Measurements from ENCODE around the gene SULT1E1. TPM values are rescaled to one million over a fixed set of nuclear protein-coding genes. Genes with fewer than 3 reads are reported as not detected.

SULT1E1 gene
- polyA plus RNA-seq, 1 donor (not counting 4 experiments of a cell fraction or from before 2014, with no cell fraction given), result 4.6 TPM

DNA sequence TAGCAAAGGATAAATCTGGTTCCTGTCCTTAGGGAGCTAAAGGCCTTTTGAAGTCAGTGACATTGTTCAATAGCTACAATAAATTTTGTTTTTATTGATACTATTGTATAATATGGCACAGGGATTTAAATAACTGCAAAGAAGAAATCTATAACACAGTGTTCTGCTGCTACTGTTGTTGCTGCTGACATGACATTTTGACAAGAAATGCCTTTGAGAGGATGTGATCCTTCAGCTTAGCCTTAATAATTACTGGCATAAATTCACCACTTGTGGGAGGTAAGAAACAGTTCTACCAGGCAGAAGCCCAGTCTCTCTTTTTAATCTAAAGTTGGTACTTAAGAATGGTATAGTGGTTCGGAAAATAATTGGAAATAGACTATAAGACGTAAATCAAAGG lies 4.1 kb downstream of the SULT1E1 start:
- dilution Hi-C loops (cut with MboI; ENCODE audit: extremely low pct_ligation_motif_present, low sequenced_read_pairs), result no loop called here
- TF ChIP-seq, protein P1, sequence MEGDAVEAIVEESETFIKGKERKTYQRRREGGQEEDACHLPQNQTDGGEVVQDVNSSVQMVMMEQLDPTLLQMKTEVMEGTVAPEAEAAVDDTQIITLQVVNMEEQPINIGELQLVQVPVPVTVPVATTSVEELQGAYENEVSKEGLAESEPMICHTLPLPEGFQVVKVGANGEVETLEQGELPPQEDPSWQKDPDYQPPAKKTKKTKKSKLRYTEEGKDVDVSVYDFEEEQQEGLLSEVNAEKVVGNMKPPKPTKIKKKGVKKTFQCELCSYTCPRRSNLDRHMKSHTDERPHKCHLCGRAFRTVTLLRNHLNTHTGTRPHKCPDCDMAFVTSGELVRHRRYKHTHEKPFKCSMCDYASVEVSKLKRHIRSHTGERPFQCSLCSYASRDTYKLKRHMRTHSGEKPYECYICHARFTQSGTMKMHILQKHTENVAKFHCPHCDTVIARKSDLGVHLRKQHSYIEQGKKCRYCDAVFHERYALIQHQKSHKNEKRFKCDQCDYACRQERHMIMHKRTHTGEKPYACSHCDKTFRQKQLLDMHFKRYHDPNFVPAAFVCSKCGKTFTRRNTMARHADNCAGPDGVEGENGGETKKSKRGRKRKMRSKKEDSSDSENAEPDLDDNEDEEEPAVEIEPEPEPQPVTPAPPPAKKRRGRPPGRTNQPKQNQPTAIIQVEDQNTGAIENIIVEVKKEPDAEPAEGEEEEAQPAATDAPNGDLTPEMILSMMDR (optimal IDR thresholded peaks at IDR 0.05 in 1 of 3, IDR thresholded peaks at IDR 0.05 in 1 of 3, conservative IDR thresholded peaks at IDR 0.05 in 1 of 3; ENCODE audit: extremely low read depth in 1 of 3, insufficient read depth in 2 of 3, low read length in 3 of 3), result no peak
- no peak for TF ChIP-seq EZH2 (IDR thresholded peaks at IDR 0.05; ENCODE audit: low read length)
- H3K79me2 ChIP-seq (ENCODE audit: control insufficient read depth, insufficient read depth, low read length), result no peaks in the 10 kb centered on the region
- H3K27me3 ChIP-seq (ENCODE audit: control insufficient read depth, extremely low read depth, insufficient read depth, low read length), result no peaks in the 10 kb centered on the region
- no peak overlapping the region for H2AFZ ChIP-seq (ENCODE audit: control insufficient read depth, low read length)
- FAIRE-seq, result no peak
- no peak overlapping the region for H3K27ac ChIP-seq (ENCODE audit: control insufficient read depth, insufficient read depth, low read length)
- DNase-seq (ENCODE audit: low read depth, low spot score), result no peak
- H3K4me2 ChIP-seq (ENCODE audit: control insufficient read depth, extremely low read depth, insufficient read depth, low read depth, low read length), result no peak overlapping the region
- no peak overlapping the region for H3K4me3 ChIP-seq (ENCODE audit: control insufficient read depth in 2 of 3, extremely low read depth in 1 of 3, insufficient read depth in 2 of 3, low read depth in 1 of 3, low read length in 3 of 3)
- no peaks in the 10 kb centered on the region for H3K36me3 ChIP-seq (ENCODE audit: control insufficient read depth in 2 of 2, extremely low read depth in 1 of 2, insufficient read depth in 2 of 2, low read length in 2 of 2)
- no peaks in the 10 kb centered on the region for H3K9me1 ChIP-seq (ENCODE audit: control insufficient read depth, extremely low read depth, insufficient read depth, low read length)
- H4K20me1 ChIP-seq (ENCODE audit: control insufficient read depth, extremely low read depth, insufficient read depth, low read length), result no peaks in the 10 kb centered on the region
- no peak overlapping the region for H3K9ac ChIP-seq (ENCODE audit: control insufficient read depth, extremely low read depth, insufficient read depth, low read length)
- no peaks in the 10 kb centered on the region for H3K9me3 ChIP-seq (ENCODE audit: control insufficient read depth, low read depth, low read length)
- H3K4me1 ChIP-seq (ENCODE audit: control insufficient read depth, extremely low read depth, insufficient read depth, low read length), result peaks cover 19% of the 10 kb centered on the region

DNA sequence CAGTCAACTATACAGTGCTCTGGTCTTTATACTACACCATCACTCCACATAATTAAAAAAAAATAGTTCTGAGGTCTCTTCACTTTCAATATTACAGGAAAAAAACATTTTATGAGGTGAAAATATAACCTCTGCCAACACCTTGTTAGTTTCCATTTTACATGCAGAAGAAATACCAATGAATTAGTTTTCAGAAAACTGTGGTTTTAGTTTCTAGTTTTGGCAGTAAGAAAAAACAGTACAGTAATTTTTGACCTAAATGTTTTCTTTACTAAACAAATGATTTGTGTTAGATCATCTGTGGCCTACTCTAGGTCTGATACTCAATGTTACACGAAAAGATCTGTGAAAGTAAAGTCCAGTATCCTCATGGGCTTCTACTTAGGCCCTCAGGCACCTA lies 10.0 kb downstream of the SULT1E1 start:
- Histone ChIP-seq H3K4me1 (ENCODE audit: control insufficient read depth, extremely low read depth, insufficient read depth, low read length) (no peaks in the 10 kb centered on the region), H4K20me1 (ENCODE audit: control insufficient read depth, extremely low read depth, insufficient read depth, low read length) (no peaks in the 10 kb centered on the region), H3K9me3 (ENCODE audit: control insufficient read depth, low read depth, low read length) (no peaks in the 10 kb centered on the region), H3K27me3 (ENCODE audit: control insufficient read depth, extremely low read depth, insufficient read depth, low read length) (no peaks in the 10 kb centered on the region), H3K4me2 (ENCODE audit: control insufficient read depth, extremely low read depth, insufficient read depth, low read depth, low read length) (no peak overlapping the region), H3K36me3 (ENCODE audit: control insufficient read depth in 2 of 2, extremely low read depth in 1 of 2, insufficient read depth in 2 of 2, low read length in 2 of 2) (no peaks in the 10 kb centered on the region), H3K79me2 (ENCODE audit: control insufficient read depth, insufficient read depth, low read length) (no peaks in the 10 kb centered on the region), H3K9me1 (ENCODE audit: control insufficient read depth, extremely low read depth, insufficient read depth, low read length) (no peaks in the 10 kb centered on the region), H3K4me3 (ENCODE audit: control insufficient read depth in 2 of 3, extremely low read depth in 1 of 3, insufficient read depth in 2 of 3, low read depth in 1 of 3, low read length in 3 of 3) (no peak overlapping the region), H3K9ac (ENCODE audit: control insufficient read depth, extremely low read depth, insufficient read depth, low read length) (no peak overlapping the region), H3K27ac (ENCODE audit: control insufficient read depth, insufficient read depth, low read length) (no peak overlapping the region), H2AFZ (ENCODE audit: control insufficient read depth, low read length) (no peak overlapping the region)
- TF ChIP-seq EZH2 (IDR thresholded peaks at IDR 0.05; ENCODE audit: low read length), result no peak
- TF ChIP-seq, protein P1 (optimal IDR thresholded peaks at IDR 0.05 in 1 of 3, IDR thresholded peaks at IDR 0.05 in 1 of 3, conservative IDR thresholded peaks at IDR 0.05 in 1 of 3; ENCODE audit: extremely low read depth in 1 of 3, insufficient read depth in 2 of 3, low read length in 3 of 3), result no peak
- DNase-seq (ENCODE audit: low read depth, low spot score) (no peak), FAIRE-seq (no peak)
- dilution Hi-C loops (cut with MboI; ENCODE audit: extremely low pct_ligation_motif_present, low sequenced_read_pairs), result no loop called here

Measured in keratinocyte (primary cell).